IgD-negative memory B cell (primary cell): Measurements from ENCODE around the gene ZDHHC5. TPM values are rescaled to one million over a fixed set of nuclear protein-coding genes. Genes with fewer than 3 reads are reported as not detected.

Experiments
- H3K27ac Mint-ChIP-seq, 3 donors: one replicate each; pipeline ENCODE4 v1.8.0; 2020 to 2022; ENCODE audit warnings: mild to moderate bottlenecking in 3 of 3, mixed read lengths in 3 of 3, moderate library complexity in 1 of 3
- H3K27me3 Mint-ChIP-seq: one replicate; pipeline ENCODE4 v1.8.0; 2021; ENCODE audit warnings: mixed read lengths
- H3K36me3 Mint-ChIP-seq: one replicate; pipeline ENCODE4 v1.8.0; 2020; ENCODE audit warnings: mild to moderate bottlenecking, mixed read lengths
- H3K4me1 Mint-ChIP-seq, 3 donors: one replicate each; pipeline ENCODE4 v1.8.0; 2020 to 2022; ENCODE audit warnings: mixed read lengths in 3 of 3, mild to moderate bottlenecking in 1 of 3
- H3K4me3 Mint-ChIP-seq, 4 donors: one replicate each; pipeline ENCODE4 v1.8.0; 2020 to 2022; ENCODE audit warnings: mild to moderate bottlenecking in 4 of 4, mixed read lengths in 4 of 4, moderate library complexity in 3 of 4
- H3K9me3 Mint-ChIP-seq, 3 donors: one replicate each; pipeline ENCODE4 v1.8.0; 2020 to 2021; ENCODE audit warnings: mixed read lengths in 3 of 3, mild to moderate bottlenecking in 1 of 3
- polyA plus RNA-seq: library from polyadenylated mRNA; unstranded; fragments of 300-500 nt; fragmentation: Illumina TruSeq; gene quantifications from one replicate; pipeline ENCODE4 v1.2.3, GENCODE V29; 2021

The ZDHHC5 gene
- polyA plus RNA-seq, 1 donor from 2014 or later: 32.9 TPM

- peak overlapping the region in 1 of 3 donors; percentile 80 for H3K27ac Mint-ChIP-seq
Observed at GRCh38 chr11:57638811-57639320, 29.0 kb upstream of the ZDHHC5 start.

GRCh38 chr11:57639321-57640067, 28.4 kb upstream of the ZDHHC5 start:
- peak overlapping the region in 1 of 3 donors; percentile 80 for H3K27ac Mint-ChIP-seq
- peak overlapping the region in 2 of 4 donors; percentile 49 to 91 for H3K4me3 Mint-ChIP-seq
- H3K36me3 Mint-ChIP-seq: no peaks in the 10 kb centered on the region
- H3K4me1 Mint-ChIP-seq: peaks cover 4 to 9% (median 5%) of the 10 kb centered on the region in 3 donors
- peaks cover 40% of the 10 kb centered on the region for H3K27me3 Mint-ChIP-seq
- peaks cover 0 to 2% (median 0%) of the 10 kb centered on the region in 3 donors for H3K9me3 Mint-ChIP-seq

More at GRCh38 chr11:57638811-57639320, 29.0 kb upstream of the ZDHHC5 start:
- Mint-ChIP-seq H3K9me3 (peaks cover 0 to 2% (median 0%) of the 10 kb centered on the region in 3 donors), H3K4me1 (peaks cover 4 to 9% (median 5%) of the 10 kb centered on the region in 3 donors), H3K27me3 (peaks cover 46% of the 10 kb centered on the region), H3K4me3 (peak overlapping the region; percentile 77 to 94 (median 85)), H3K36me3 (no peaks in the 10 kb centered on the region)

GRCh38 chr11:57640068-57640800, 27.7 kb upstream of the ZDHHC5 start:
- peak overlapping the region in 1 of 4 donors; percentile 36 for H3K4me3 Mint-ChIP-seq
- H3K27me3 Mint-ChIP-seq: peaks cover 45% of the 10 kb centered on the region
- peaks cover 4 to 9% (median 5%) of the 10 kb centered on the region in 3 donors for H3K4me1 Mint-ChIP-seq
- peaks cover 0 to 2% (median 0%) of the 10 kb centered on the region in 3 donors for H3K9me3 Mint-ChIP-seq
- no peaks in the 10 kb centered on the region for H3K36me3 Mint-ChIP-seq
- no peak overlapping the region for H3K27ac Mint-ChIP-seq

GRCh38 chr11:57641011-57641807, 26.7 kb upstream of the ZDHHC5 start:
- Mint-ChIP-seq H3K4me3 (no peak overlapping the region), H3K36me3 (no peaks in the 10 kb centered on the region), H3K27ac (no peak overlapping the region), H3K27me3 (peaks cover 52% of the 10 kb centered on the region), H3K4me1 (peaks cover 4 to 9% (median 5%) of the 10 kb centered on the region in 3 donors), H3K9me3 (peaks cover 0 to 2% (median 0%) of the 10 kb centered on the region in 3 donors)

GRCh38 chr11:57643802-57644201, 24.1 kb upstream of the ZDHHC5 start:
- Mint-ChIP-seq H3K27me3 (peaks cover 55% of the 10 kb centered on the region), H3K27ac (no peak overlapping the region), H3K4me3 (no peak overlapping the region), H3K36me3 (no peaks in the 10 kb centered on the region), H3K9me3 (no peaks in the 10 kb centered on the region), H3K4me1 (peaks cover 16 to 21% (median 18%) of the 10 kb centered on the region in 3 donors)

GRCh38 chr11:57644748-57645688, 22.9 kb upstream of the ZDHHC5 start:
- Mint-ChIP-seq H3K27me3 (peaks cover 63% of the 10 kb centered on the region), H3K4me3 (no peak overlapping the region), H3K9me3 (no peaks in the 10 kb centered on the region), H3K36me3 (peaks cover 2% of the 10 kb centered on the region), H3K27ac (no peak overlapping the region), H3K4me1 (peaks cover 20 to 25% (median 25%) of the 10 kb centered on the region in 3 donors)

GRCh38 chr11:57645689-57646085, 22.2 kb upstream of the ZDHHC5 start:
- H3K9me3 Mint-ChIP-seq: no peaks in the 10 kb centered on the region
- no peak overlapping the region for H3K27ac Mint-ChIP-seq
- H3K36me3 Mint-ChIP-seq: peaks cover 3% of the 10 kb centered on the region
- peaks cover 69% of the 10 kb centered on the region for H3K27me3 Mint-ChIP-seq
- peaks cover 18 to 27% (median 25%) of the 10 kb centered on the region in 3 donors for H3K4me1 Mint-ChIP-seq
- H3K4me3 Mint-ChIP-seq: no peak overlapping the region

- H3K4me3 Mint-ChIP-seq: peak overlapping the region in 1 of 4 donors; percentile 59
Observed at GRCh38 chr11:57646194-57646798, 21.6 kb upstream of the ZDHHC5 start.

GRCh38 chr11:57646799-57647303, 21.1 kb upstream of the ZDHHC5 start:
- peaks cover 67% of the 10 kb centered on the region for H3K27me3 Mint-ChIP-seq
- peak overlapping the region in 1 of 3 donors; percentile 59 for H3K27ac Mint-ChIP-seq
- H3K4me3 Mint-ChIP-seq: peak overlapping the region in 1 of 4 donors; percentile 59

More at GRCh38 chr11:57646194-57646798, 21.6 kb upstream of the ZDHHC5 start:
- Mint-ChIP-seq H3K4me1 (peaks cover 15 to 27% (median 24%) of the 10 kb centered on the region in 3 donors), H3K9me3 (no peaks in the 10 kb centered on the region), H3K27ac (no peak overlapping the region), H3K36me3 (peaks cover 3% of the 10 kb centered on the region), H3K27me3 (peaks cover 71% of the 10 kb centered on the region)

GRCh38 chr11:57647372-57647771, 20.5 kb upstream of the ZDHHC5 start:
- Mint-ChIP-seq H3K9me3 (no peaks in the 10 kb centered on the region), H3K4me1 (peaks cover 15 to 27% (median 22%) of the 10 kb centered on the region in 3 donors), H3K36me3 (peaks cover 3% of the 10 kb centered on the region), H3K4me3 (no peak overlapping the region), H3K27ac (peak overlapping the region in 1 of 3 donors; percentile 59), H3K27me3 (peaks cover 66% of the 10 kb centered on the region)

More at GRCh38 chr11:57646799-57647303, 21.1 kb upstream of the ZDHHC5 start:
- peaks cover 3% of the 10 kb centered on the region for H3K36me3 Mint-ChIP-seq
- H3K9me3 Mint-ChIP-seq: no peaks in the 10 kb centered on the region
- peaks cover 15 to 27% (median 22%) of the 10 kb centered on the region in 3 donors for H3K4me1 Mint-ChIP-seq

- peaks cover 3% of the 10 kb centered on the region for H3K36me3 Mint-ChIP-seq
- peaks cover 18 to 28% (median 26%) of the 10 kb centered on the region in 3 donors for H3K4me1 Mint-ChIP-seq
- peaks cover 62% of the 10 kb centered on the region for H3K27me3 Mint-ChIP-seq
- H3K4me3 Mint-ChIP-seq: peak overlapping the region in 2 of 4 donors; percentile 79 to 82
- H3K9me3 Mint-ChIP-seq: no peaks in the 10 kb centered on the region
- peak overlapping the region in 1 of 3 donors; percentile 37 for H3K27ac Mint-ChIP-seq
Observed at GRCh38 chr11:57647960-57648800, 19.7 kb upstream of the ZDHHC5 start.
